Motor neuron (in vitro differentiated cells): ENCODE measurements around the gene SYT13. TPM values are rescaled to one million over a fixed set of nuclear protein-coding genes. Genes with fewer than 3 reads are reported as not detected.

Experiments used
- ATAC-seq, 8 experiments: fragments of 200-7000 bp; cut with Tn5 transposase; replicated peaks in 6 of 8; 2 replicates each; pipeline ENCODE4 v1.8.0; 2021; ENCODE audit warnings: mild to moderate bottlenecking in 8 of 8, moderate library complexity in 8 of 8
- H3K27ac ChIP-seq, 2 donors: fragments of 250-450 bp; sonication (Bioruptor Pico); 2 replicates each; pipeline ENCODE4 v1.9.0; 2021; ENCODE audit warnings: antibody characterized with exemption in 2 of 2, mild to moderate bottlenecking in 2 of 2, moderate library complexity in 1 of 2
- H3K4me1 ChIP-seq, 2 donors: fragments of 250-450 bp; sonication (Bioruptor Pico); replicated peaks in 1 of 2; 2 replicates each; pipeline ENCODE4 v1.6.1; 2021; ENCODE audit warnings: antibody characterized with exemption in 2 of 2, mild to moderate bottlenecking in 2 of 2, moderate library complexity in 1 of 2
- H3K4me3 ChIP-seq, 5 donors: fragments of 250-450 bp; sonication (Bioruptor Pico); 2 replicates each; pipeline ENCODE4 v1.9.0; 2021; ENCODE audit warnings: antibody characterized with exemption in 5 of 5, mild to moderate bottlenecking in 5 of 5, moderate library complexity in 4 of 5
- WGBS, 10 experiments: fragments of 450-650 bp; shearing (Covaris generic); methylation state at CpG; one replicate each; pipeline ENCODE4 v1.0.0; 2022; 5-methylcytosine and 5-hydroxymethylcytosine counted together
- in situ Hi-C, 9 experiments: fragments of 400-800 bp; cut with MboI; loops; one replicate each; pipeline ENCODE4 v1.15.0; 2021; ENCODE audit warnings: low sequenced_read_pairs in 9 of 9, low pct_unique_long_range_greater_than_20kb in 2 of 9; ENCODE audit not compliant: unreplicated experiment in 9 of 9
- total RNA-seq, 8 experiments: library from RNA; unstranded; fragments of 300-600 nt; gene quantifications; 2 replicates each; pipeline versions ENCODE4 v1.2.3 to v1.2.4, GENCODE V29; 2022

Gene SYT13
- total RNA-seq, 8 experiments from 2014 or later = 9.1 to 54.7 (median 44.8) TPM; not detected in 3

- WGBS, 10 experiments = 80% methylated on average over 1 of the region's 7 CpGs; no CpG with 5 or more reads in 9 of the 10 experiments
- no peak for ATAC-seq
- in situ Hi-C loops = no loop called here
- Histone ChIP-seq H3K27ac (no peak overlapping the region), H3K4me3 (no peak overlapping the region), H3K4me1 (peaks cover 21 to 32% of the 10 kb centered on the region in 2 donors)
These were observed 80.2 kb downstream of the SYT13 start for GRCh38 chr11:45205978-45206377.

DNA sequence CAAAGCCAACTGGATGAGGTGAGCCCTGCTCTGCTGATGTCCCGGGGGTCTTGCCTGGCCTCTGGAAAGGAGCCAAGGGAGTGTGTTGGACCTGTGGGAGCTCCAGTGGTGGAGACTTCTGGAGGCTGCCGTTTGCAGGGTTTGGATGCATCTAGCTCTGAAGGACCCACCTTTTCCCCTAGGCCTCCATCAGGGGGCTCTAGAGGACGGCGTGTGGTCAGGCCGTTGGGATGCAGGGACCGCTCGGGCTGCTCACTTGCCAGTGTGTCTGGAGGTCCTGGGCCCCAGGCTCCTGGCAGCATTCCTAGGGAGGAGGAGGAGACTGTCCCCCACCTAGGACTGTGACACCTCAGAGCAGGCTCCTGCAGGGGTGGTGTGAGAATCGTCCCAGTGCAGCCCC, 81.4 kb downstream of the SYT13 start:
- H3K4me1 ChIP-seq = peaks cover 9 to 20% of the 10 kb centered on the region in 2 donors
- H3K4me3 ChIP-seq = no peak overlapping the region
- in situ Hi-C loops = no loop called here
- no peak overlapping the region for H3K27ac ChIP-seq
- WGBS, 10 experiments = 17 to 80% (median 60%) methylated on average over 1 to 2 of the region's 8 CpGs; no CpG with 5 or more reads in 5 of the 10 experiments
- peak in 1 of 8 experiments; percentile 40 for ATAC-seq

DNA sequence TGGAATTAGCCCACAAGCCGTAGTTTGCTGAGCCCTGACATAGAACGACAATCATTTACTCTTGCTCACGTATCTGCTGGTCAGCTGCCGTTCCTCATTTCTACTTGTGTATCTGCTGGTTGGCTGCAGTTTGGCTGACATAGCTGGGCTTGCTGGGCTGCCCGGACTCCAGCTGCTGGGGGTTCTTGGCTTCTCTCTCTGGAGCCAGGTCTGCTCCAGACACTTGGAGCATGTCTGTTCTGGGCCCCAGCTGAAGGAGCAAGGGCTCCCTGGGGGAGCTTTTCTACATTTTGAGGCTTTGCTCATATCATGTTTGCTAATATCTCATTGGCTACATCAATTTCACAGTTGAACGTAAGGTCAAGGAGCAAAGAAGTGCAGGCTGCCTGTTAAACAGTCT, 92.4 kb downstream of the SYT13 start:
- H3K4me3 ChIP-seq = no peak overlapping the region
- H3K27ac ChIP-seq = no peak overlapping the region
- H3K4me1 ChIP-seq = peaks cover 0 to 5% of the 10 kb centered on the region in 2 donors
- WGBS, 10 experiments = 63 to 100% (median 89%) methylated on average over 3 to 6 of the region's 6 CpGs; no CpG with 5 or more reads in 2 of the 10 experiments
- no peak for ATAC-seq
- in situ Hi-C loops = no loop called here

Other genes with a start within 250 kb of the SYT13 start
- gene PRDM11, start 139.7 kb downstream of the SYT13 start, total RNA-seq = 1 to 10 TPM; 2.4 to 9.9 (median 5.3) TPM